ENCODE results near the gene PLCXD1. TPM values are rescaled to one million over a fixed set of nuclear protein-coding genes. Genes with fewer than 3 reads are reported as not detected.

The PLCXD1 gene
- total RNA-seq, 1 donor: 8.2 TPM

DNA sequence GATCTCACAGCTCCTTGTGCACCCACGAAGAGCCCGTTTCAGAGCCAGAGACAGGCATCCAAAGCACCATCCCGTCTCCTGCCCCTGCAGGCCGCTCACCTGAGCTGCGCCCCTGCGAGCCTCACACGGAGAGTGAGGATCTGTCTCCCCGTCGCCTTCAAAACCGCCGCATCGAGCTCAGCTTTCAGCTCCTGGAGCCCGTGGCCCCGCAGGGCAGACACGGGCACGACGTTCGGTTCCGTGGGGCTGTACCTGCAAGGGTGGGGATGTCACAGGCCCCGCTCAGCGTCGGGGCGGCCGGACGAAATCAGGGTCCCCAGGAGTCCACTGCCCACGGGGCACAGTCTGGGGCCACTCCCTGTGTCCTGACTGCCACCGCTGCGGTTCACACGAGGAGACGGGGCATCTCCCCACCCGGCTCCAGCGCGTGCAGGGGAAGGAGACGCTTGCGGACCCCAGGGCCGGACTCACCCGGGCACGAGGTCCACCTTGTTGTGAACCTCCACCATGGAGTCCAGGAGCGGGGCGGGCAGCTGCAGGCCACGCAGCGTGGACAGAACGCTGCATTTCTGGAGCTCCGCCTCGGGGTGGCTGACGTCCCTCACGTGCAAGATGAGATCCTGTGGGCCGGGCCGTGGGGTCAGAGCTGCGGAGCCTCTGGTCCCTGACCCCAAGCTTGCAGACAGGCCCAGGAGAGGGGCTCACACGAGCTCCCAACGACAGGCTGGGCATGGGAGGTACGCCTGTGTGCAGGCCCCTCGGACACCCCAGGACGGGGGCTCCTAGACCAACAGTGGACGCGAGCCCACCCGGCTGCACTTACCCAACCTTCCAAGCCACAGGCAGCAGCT lies 26.3 kb downstream of the PLCXD1 start:
- no peak overlapping the region for H3K4me3 ChIP-seq (ENCODE audit: low read depth, low read length)
- DNase-seq (ENCODE audit: low read depth): no peak
- TF ChIP-seq, protein P1, sequence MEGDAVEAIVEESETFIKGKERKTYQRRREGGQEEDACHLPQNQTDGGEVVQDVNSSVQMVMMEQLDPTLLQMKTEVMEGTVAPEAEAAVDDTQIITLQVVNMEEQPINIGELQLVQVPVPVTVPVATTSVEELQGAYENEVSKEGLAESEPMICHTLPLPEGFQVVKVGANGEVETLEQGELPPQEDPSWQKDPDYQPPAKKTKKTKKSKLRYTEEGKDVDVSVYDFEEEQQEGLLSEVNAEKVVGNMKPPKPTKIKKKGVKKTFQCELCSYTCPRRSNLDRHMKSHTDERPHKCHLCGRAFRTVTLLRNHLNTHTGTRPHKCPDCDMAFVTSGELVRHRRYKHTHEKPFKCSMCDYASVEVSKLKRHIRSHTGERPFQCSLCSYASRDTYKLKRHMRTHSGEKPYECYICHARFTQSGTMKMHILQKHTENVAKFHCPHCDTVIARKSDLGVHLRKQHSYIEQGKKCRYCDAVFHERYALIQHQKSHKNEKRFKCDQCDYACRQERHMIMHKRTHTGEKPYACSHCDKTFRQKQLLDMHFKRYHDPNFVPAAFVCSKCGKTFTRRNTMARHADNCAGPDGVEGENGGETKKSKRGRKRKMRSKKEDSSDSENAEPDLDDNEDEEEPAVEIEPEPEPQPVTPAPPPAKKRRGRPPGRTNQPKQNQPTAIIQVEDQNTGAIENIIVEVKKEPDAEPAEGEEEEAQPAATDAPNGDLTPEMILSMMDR (IDR thresholded peaks at IDR 0.05; ENCODE audit: insufficient read depth, low read depth, low read length): no peak

DNA sequence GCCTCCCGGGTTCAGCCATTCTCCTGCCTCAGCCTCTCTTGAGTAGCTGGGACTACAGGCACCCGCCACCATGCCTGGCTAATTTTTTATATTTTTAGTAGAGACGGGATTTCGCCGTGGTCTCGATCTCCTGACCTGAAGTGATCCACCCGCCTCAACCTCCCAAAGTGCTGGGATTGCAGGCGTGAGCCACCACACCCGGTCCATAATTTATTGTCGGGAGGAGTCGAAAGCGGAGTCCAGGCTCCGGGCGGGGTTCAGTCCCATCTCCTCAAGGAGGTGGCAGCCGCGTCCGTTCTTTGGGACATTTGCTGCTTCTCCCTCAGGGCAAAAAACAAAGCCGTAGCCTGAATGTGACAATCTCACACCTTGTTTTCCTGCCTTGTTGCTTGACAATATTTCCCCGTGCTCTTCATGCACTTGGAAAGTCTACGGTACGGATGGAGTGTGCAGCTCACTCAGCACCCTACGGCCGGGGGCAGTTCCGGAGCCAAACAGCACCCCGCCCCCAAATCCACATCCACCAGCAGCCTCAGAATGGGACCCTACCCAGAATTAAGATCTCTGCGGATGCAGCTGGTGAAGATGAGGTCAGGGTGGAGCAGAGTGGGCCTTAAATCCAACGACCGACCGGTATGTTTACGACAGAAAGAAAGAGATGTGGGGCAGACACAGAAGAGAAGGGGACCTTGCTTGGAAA lies 27.8 kb downstream of the PLCXD1 start:
- TF ChIP-seq, protein P1 (IDR thresholded peaks at IDR 0.05; ENCODE audit: insufficient read depth, low read depth, low read length): no peak
- H3K4me3 ChIP-seq (ENCODE audit: low read depth, low read length): no peak overlapping the region
- no peak for DNase-seq (ENCODE audit: low read depth)

DNA sequence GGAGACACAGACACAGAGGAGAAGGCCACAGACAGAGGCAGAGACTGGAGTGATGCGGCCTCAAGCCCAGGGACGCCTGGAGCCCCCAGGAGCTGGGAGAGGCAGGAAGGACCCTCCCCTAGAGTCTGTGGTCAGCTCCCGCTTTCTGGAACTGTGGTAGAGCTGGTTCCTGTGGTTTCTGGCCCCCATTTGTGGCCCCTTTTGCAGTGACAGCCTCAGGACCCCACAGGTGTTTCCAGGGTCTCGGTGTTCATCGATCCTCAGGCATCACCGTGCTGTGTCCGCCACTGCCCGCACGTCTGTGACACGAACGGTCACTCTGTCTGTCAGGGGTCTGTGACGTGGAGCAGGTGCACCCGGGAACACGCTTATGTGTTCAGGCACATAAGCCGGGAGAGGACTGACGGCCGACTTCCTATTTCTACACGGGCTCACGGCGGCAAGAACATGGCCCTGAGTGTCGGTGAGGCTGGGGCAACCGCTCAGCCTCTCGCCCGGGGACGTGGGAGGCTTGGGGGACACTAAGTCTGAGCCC lies 29.5 kb downstream of the PLCXD1 start:
- H3K4me3 ChIP-seq (ENCODE audit: low read depth, low read length): no peak overlapping the region
- no peak for DNase-seq (ENCODE audit: low read depth)
- TF ChIP-seq, protein P1 (IDR thresholded peaks at IDR 0.05; ENCODE audit: insufficient read depth, low read depth, low read length): no peak

DNA sequence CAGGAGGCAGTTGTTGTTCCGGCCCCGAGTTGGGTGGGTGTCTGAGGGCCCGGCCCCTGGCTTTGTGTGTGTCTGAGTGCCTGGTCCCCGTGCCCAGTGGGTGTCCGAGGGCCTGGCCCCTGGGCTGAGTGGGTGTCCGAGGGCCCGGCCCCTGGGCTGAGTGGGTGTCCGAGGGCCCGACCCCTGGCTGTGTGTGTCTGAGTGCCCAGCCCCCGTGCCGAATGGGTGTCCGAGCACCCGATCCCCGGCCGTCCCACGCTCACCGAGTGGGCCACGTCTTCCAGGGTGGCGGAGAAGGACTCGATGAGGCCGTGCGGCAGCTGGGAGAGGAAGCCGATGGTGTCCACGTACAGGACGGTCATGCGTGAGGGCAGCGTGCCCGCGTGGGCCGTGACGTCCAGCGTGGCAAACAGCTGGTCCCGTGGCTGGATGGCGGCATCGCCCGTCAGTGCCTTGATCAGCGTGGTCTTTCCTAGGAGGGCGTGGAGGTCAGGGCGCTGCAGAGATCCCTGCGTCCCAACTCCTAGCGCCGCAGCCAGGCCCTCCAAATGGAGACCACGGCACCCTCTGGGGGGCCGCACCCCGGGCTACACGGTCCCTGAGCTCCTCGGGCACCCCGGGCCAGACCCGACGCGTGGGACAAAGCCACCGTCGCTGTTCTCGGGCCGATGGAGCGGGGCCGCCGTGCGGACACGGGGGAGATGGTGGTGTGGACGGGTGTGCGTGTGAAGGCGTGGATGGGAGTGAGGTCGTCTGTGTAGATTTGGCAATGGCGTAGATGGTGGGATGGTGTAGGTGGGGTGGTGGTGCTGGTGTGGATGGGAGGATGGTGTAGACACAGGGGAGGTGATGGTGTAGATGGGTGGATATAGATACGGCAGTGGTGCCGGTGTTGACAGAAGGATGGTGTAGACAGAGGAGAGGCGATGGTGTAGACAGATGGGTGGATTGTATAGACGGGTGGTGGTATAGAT lies 30.3 kb downstream of the PLCXD1 start:
- DNase-seq (ENCODE audit: low read depth): no peak
- H3K4me3 ChIP-seq (ENCODE audit: low read depth, low read length): no peak overlapping the region
- TF ChIP-seq, protein P1 (IDR thresholded peaks at IDR 0.05; ENCODE audit: insufficient read depth, low read depth, low read length): no peak

DNA sequence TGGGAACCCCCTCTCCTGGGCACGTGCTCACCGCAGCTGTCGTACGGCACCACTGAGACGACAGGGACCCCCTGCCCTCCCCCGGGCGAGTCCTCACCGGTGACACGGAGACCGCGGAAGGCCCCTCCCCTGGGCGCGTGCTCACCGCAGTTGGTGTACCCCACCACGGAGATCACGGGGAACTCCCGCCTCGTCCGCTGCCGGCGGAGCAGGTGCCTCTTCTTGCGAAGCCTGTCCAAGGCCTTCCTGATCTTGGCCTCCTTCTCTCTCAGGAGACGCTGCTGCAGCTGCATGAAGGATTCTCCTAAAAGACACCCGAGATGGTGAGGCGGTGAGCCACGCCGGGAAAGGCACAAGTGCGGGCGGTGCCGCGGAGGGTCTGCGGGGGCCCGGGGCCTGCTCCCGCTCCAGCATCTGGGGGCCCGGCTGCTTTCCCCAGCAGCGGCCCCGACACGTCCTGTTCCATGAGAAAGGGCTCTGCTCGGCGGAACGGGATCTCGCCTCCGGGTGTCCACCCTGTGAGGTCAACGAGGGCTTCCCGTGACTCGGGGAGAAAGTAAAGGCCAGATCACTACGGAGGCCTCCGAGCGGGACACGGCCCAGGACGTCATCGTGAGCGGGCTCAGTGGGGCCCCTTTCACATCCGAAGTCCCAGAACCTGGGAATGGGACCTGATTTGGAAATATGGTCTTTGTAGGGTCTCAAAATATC lies 31.6 kb downstream of the PLCXD1 start:
- H3K4me3 ChIP-seq (ENCODE audit: low read depth, low read length): no peak overlapping the region
- DNase-seq (ENCODE audit: low read depth): no peak
- TF ChIP-seq, protein P1 (IDR thresholded peaks at IDR 0.05; ENCODE audit: insufficient read depth, low read depth, low read length): no peak

Data from fibroblast of villous mesenchyme (primary cell).